Esophagus muscularis mucosa (tissue), 3 donors: Measurements from ENCODE around the gene THRB.

Experiments used
- CTCF ChIP-seq, 3 experiments: fragments of 200-600 bp in 2 of 3; fragments of 450-650 bp in 1 of 3; sonication (generic) in 2 of 3; IDR thresholded peaks; one replicate each; pipeline ENCODE4 v1.5.1; 2017 to 2019; ENCODE audit warnings: antibody characterized with exemption in 3 of 3, mild to moderate bottlenecking in 2 of 3, moderate library complexity in 1 of 3
- POLR2A ChIP-seq: fragments of 450-650 bp; IDR thresholded peaks from one replicate; pipeline ENCODE4 v1.6.1; 2017; ENCODE audit warnings: antibody characterized with exemption, moderate library complexity, mild to moderate bottlenecking, low read depth

- TF ChIP-seq CTCF (IDR thresholded peaks at IDR 0.05) (no peak), POLR2A (no peak)
These were observed 61.7 kb downstream of the THRB start for GRCh38 chr3:24432989-24433388.
